HEK293T (cell line): ENCODE measurements around the gene CSKMT.
A peak's percentile ranks its signal among the peaks of the same experiment; 100 is the strongest.

Source experiments
- CTCF ChIA-PET: fragments of 350-600 bp; formaldehyde crosslinking; extraction: SDS; loops from one replicate; lab custom pipeline; 2021; ENCODE audit warnings: antibody characterized with exemption, inconsistent platforms; lab: Yijun Ruan, JAX
- POLR2A ChIA-PET: fragments of 350-600 bp; formaldehyde crosslinking; extraction: SDS; loops from one replicate; lab custom pipeline; 2020; ENCODE audit warnings: antibody characterized with exemption, inconsistent platforms; lab: Yijun Ruan, JAX
- DNase-seq: peaks from one replicate; pipeline ENCODE4 v3.0.0; 2012; ENCODE audit warnings: mixed read lengths; ENCODE audit errors: extremely low spot score
- ARNT ChIP-seq: fragments of 450-650 bp; IDR thresholded peaks from 2 replicates; pipeline ENCODE4 v1.6.1; 2017; ENCODE audit warnings: mild to moderate bottlenecking
- BHLHE40 ChIP-seq: fragments of 450-650 bp; IDR thresholded peaks from 2 replicates; pipeline ENCODE4 v1.6.1; 2016; ENCODE audit warnings: mild to moderate bottlenecking, moderate library complexity, borderline replicate concordance
- CTBP1 ChIP-seq: fragments of 450-650 bp; IDR thresholded peaks from 2 replicates; pipeline ENCODE4 v1.6.1; 2016; ENCODE audit warnings: borderline replicate concordance
- ELF4 ChIP-seq: fragments of 450-650 bp; IDR thresholded peaks from 2 replicates; pipeline ENCODE4 v1.6.1; 2017; ENCODE audit warnings: antibody characterized with exemption
- FOXA1 ChIP-seq: fragments of 450-650 bp; IDR thresholded peaks from 2 replicates; pipeline ENCODE4 v1.6.1; 2016; ENCODE audit warnings: mild to moderate bottlenecking
- FOXK2 ChIP-seq: fragments of 450-650 bp; IDR thresholded peaks from 2 replicates; pipeline ENCODE4 v1.6.1; 2016; ENCODE audit warnings: mild to moderate bottlenecking
- FOXM1 ChIP-seq: fragments of 450-650 bp; IDR thresholded peaks from 2 replicates; pipeline ENCODE4 v1.6.1; 2017; ENCODE audit warnings: mild to moderate bottlenecking, borderline replicate concordance
- HDGF ChIP-seq: fragments of 450-650 bp; IDR thresholded peaks from 2 replicates; pipeline ENCODE4 v1.6.1; 2017; ENCODE audit warnings: antibody characterized with exemption, borderline replicate concordance
- L3MBTL2 ChIP-seq: fragments of 450-650 bp; conservative IDR thresholded peaks from 2 replicates; pipeline ENCODE4 v1.6.1; 2016; ENCODE audit warnings: mild to moderate bottlenecking
- LEF1 ChIP-seq: fragments of 450-650 bp; IDR thresholded peaks from 2 replicates; pipeline ENCODE4 v1.6.1; 2017; ENCODE audit warnings: mild to moderate bottlenecking, borderline replicate concordance
- NFRKB ChIP-seq: fragments of 450-650 bp; IDR thresholded peaks from 2 replicates; pipeline ENCODE4 v1.6.1; 2016; ENCODE audit warnings: mild to moderate bottlenecking, moderate library complexity
- SP1 ChIP-seq: fragments of 450-650 bp; IDR thresholded peaks from 2 replicates; pipeline ENCODE4 v1.6.1; 2017
- SUZ12 ChIP-seq: fragments of 450-650 bp; IDR thresholded peaks from 2 replicates; pipeline ENCODE4 v1.6.1; 2016; ENCODE audit warnings: mild to moderate bottlenecking
- TARDBP ChIP-seq: fragments of 450-650 bp; IDR thresholded peaks from 2 replicates; pipeline ENCODE4 v1.6.1; 2016
- ZNF384 ChIP-seq: fragments of 450-650 bp; IDR thresholded peaks from 2 replicates; pipeline ENCODE4 v1.6.1; 2016
- TF ChIP-seq, protein P1 (sequence below): fragments of 450-650 bp; IDR thresholded peaks from 2 replicates; pipeline ENCODE4 v1.6.1; 2016

The CSKMT gene

GRCh38 chr11:62677156-62677555 is 12.0 kb downstream of the CSKMT start:
- POLR2A ChIA-PET, result interaction anchor here (0.6 to 6.0 kb wide), 9 partner anchors 12 to 1387 kb away, joined by 3 to 34 read pairs (median 4); partner anchors contain the start of genes C11orf98, CSKMT, HNRNPUL2 and INTS5
- no peak for DNase-seq
- no peak for TF ChIP-seq FOXA1
- no peak for TF ChIP-seq L3MBTL2
- TF ChIP-seq SUZ12, result no peak
- TF ChIP-seq FOXK2, result no peak
- no peak for TF ChIP-seq BHLHE40
- TF ChIP-seq FOXM1, result no peak
- no peak for TF ChIP-seq SP1
- no peak for TF ChIP-seq ARNT
- no peak for TF ChIP-seq ELF4
- no peak for TF ChIP-seq TARDBP
- no peak for TF ChIP-seq HDGF
- TF ChIP-seq, protein P1, sequence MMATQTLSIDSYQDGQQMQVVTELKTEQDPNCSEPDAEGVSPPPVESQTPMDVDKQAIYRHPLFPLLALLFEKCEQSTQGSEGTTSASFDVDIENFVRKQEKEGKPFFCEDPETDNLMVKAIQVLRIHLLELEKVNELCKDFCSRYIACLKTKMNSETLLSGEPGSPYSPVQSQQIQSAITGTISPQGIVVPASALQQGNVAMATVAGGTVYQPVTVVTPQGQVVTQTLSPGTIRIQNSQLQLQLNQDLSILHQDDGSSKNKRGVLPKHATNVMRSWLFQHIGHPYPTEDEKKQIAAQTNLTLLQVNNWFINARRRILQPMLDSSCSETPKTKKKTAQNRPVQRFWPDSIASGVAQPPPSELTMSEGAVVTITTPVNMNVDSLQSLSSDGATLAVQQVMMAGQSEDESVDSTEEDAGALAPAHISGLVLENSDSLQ, result no peak
- no peak for TF ChIP-seq LEF1
- CTCF ChIA-PET, result interaction anchor here (0.8 kb wide), 1 partner anchor 163 kb away, joined by 3 read pairs; no protein-coding TSS in a partner anchor

DNA sequence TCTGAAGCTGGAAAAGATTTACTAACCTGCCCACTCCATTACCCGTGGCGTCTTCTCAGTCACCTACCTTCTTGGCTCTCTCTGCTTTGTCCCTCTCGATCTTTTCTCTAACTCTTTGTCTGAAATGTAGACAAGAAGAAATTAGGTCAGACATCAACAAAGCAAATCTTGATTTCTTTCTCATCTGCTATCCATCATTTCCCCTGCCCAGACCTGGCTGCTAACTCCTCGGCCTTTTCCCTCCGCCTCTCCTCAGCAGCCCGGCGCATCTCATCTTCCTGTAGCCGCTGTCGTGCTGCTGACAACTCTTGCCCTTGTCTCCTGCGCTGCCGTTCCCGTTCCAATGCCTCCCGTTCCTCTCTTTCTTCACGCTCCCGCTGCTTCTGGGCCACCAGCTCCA is 12.6 kb downstream of the CSKMT start:
- POLR2A ChIA-PET, result interaction anchor here (1.2 to 6.0 kb wide), 5 partner anchors 13 to 164 kb away, joined by 4 to 34 read pairs (median 5); partner anchors contain the start of genes C11orf98, CSKMT, HNRNPUL2 and TUT1
- CTCF ChIA-PET, result no interaction called here
- TF ChIP-seq HDGF, result no peak
- no peak for TF ChIP-seq BHLHE40
- TF ChIP-seq FOXM1, result no peak
- TF ChIP-seq NFRKB, result no peak
- no peak for TF ChIP-seq ZNF384
- TF ChIP-seq FOXA1, result no peak
- TF ChIP-seq SP1, result no peak
- no peak for TF ChIP-seq FOXK2
- TF ChIP-seq TARDBP, result no peak
- no peak for TF ChIP-seq SUZ12
- no peak for TF ChIP-seq ELF4
- TF ChIP-seq, protein P1, result no peak
- TF ChIP-seq ARNT, result no peak
- no peak for TF ChIP-seq L3MBTL2
- DNase-seq, result no peak

DNA sequence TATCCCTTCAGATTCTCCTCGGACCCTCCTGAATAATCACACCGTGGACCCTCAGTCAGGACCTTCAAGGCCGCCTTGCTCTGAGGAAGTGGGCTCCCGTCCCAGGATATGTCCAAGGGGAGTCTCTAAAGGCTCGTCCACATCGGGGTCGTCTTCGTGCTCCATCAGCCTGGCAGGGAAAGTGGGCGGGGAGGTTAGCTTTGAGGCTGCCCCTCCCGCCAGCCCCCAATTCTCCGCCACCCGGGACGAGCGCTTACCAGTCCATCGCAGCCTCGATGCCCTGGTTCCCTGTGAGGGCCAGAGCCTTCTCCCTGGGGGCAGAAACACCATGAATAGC is 13.3 kb downstream of the CSKMT start:
- TF ChIP-seq, protein P1, result no peak
- TF ChIP-seq ARNT (no peak), TARDBP (no peak), HDGF (no peak), L3MBTL2 (no peak), CTBP1 (no peak), NFRKB (no peak), ELF4 (no peak), FOXM1 (no peak), ZNF384 (no peak), BHLHE40 (no peak), SP1 (no peak), SUZ12 (no peak), FOXK2 (no peak)
- DNase-seq, result no peak
- CTCF ChIA-PET, result no interaction called here
- POLR2A ChIA-PET, result interaction anchor here (1.2 to 6.0 kb wide), 4 partner anchors 11 to 203 kb away, joined by 4 to 34 read pairs (median 4); partner anchors contain the start of genes C11orf98, CSKMT, LRRN4CL and SLC3A2

- ChIA-PET CTCF (no interaction called here), POLR2A (interaction anchor here (0.7 to 6.0 kb wide), 11 partner anchors 9 to 218 kb away, joined by 3 to 61 read pairs (median 6); partner anchors contain the start of genes C11orf98, CSKMT, EEF1G and HNRNPUL2)
- no peak for TF ChIP-seq FOXM1
- TF ChIP-seq FOXK2, result no peak
- TF ChIP-seq L3MBTL2, result peak; percentile 86
- TF ChIP-seq ZNF384, result peak; percentile 67
- TF ChIP-seq ELF4, result peak; percentile 85
- DNase-seq, result peak; percentile 84
These were observed 13.9 kb downstream of the CSKMT start, which contains the start of gene UBXN1 for GRCh38 chr11:62678770-62679696. TSS of gene UBXN1 (minus strand) at chr11:62679073. CDS start at chr11:62678923, 150 bp downstream.

DNA sequence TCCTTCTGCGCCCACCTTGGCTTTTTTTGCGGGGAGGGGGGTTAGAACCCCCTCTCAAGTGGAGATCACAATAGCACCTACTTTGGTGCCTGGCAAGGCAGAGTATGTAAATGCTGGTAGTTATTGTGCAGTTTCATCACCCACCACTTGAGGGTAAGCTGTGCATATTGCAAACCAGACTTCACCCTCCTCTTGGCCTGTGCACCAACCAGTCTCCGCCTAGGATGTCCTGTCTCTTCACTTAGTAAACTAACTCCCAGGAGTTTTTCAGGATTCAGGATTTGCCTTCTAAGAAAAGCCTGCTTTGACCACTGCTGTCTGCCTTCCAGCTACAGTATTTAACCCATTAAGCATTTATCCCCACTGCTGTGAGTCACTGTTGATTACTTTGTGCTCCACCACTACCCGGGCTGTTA is 15.7 kb downstream of the CSKMT start:
- DNase-seq, result peak; percentile 72
- ChIA-PET POLR2A (interaction anchor here (0.6 to 3.5 kb wide), 21 partner anchors 9 to 200 kb away, joined by 3 to 61 read pairs (median 6); partner anchors contain the start of genes C11orf98, CSKMT, GANAB and HNRNPUL2), CTCF (interaction anchor here (0.6 to 1.8 kb wide), 13 partner anchors 9 to 182 kb away, joined by 3 to 13 read pairs (median 4); partner anchors contain the start of genes LBHD1, LRRN4CL, STX5 and TAF6L)
- TF ChIP-seq HDGF (no peak), ZNF384 (no peak), TARDBP (no peak), ELF4 (no peak), SUZ12 (no peak)
- TF ChIP-seq, protein P1, result no peak
